ENCODE data around the gene ABCD2. TPM values are rescaled to one million over a fixed set of nuclear protein-coding genes. Genes with fewer than 3 reads are reported as not detected.

ABCD2 gene
- total RNA-seq, 1 experiment from 2014 or later = not detected

GRCh38 chr12:39638178-39638577, 18.6 kb upstream of the ABCD2 start:
- no peak overlapping the region for H3K56ac ChIP-seq (ENCODE audit: insufficient read length, low read depth, low read length)
- no peak overlapping the region for H3T11ph ChIP-seq (ENCODE audit: low read length)
- H2BK5ac ChIP-seq (ENCODE audit: insufficient read length, low read length) = no peak overlapping the region
- no peak overlapping the region for H2BK12ac ChIP-seq (ENCODE audit: insufficient read length, low read depth, low read length)
- no peak overlapping the region for H3K4me3 Mint-ChIP-seq
- no peaks in the 10 kb centered on the region for H3K9me3 ChIP-seq (ENCODE audit: control insufficient read depth, low read depth, low read length)
- H3K18ac ChIP-seq (ENCODE audit: insufficient read length, low read depth, low read length) = no peak overlapping the region
- H3K27me3 ChIP-seq (ENCODE audit: insufficient read depth, low read length) = no peaks in the 10 kb centered on the region
- DNase-seq = no peak
- H2AK5ac ChIP-seq (ENCODE audit: insufficient read length, low read length) = no peak overlapping the region
- no peaks in the 10 kb centered on the region for H4K20me1 ChIP-seq (ENCODE audit: control insufficient read depth, insufficient read depth, insufficient read length)
- no peak overlapping the region for H3K4ac ChIP-seq (ENCODE audit: low read depth, low read length)
- no peak overlapping the region for H4K91ac ChIP-seq (ENCODE audit: insufficient read length, low read depth, low read length)
- no peaks in the 10 kb centered on the region for H3K79me1 ChIP-seq (ENCODE audit: insufficient read depth, low read depth, low read length, poor library complexity, severe bottlenecking)
- no peak overlapping the region for H3K27ac ChIP-seq (ENCODE audit: insufficient read length, low read depth, low read length)
- H2AFZ ChIP-seq (ENCODE audit: low read length) = no peak overlapping the region
- no peak overlapping the region for H2BK20ac ChIP-seq (ENCODE audit: low read depth, low read length, poor library complexity, severe bottlenecking)
- H3K23ac ChIP-seq (ENCODE audit: insufficient read length, low read depth, low read length) = no peak overlapping the region
- no peak overlapping the region for H3K14ac ChIP-seq (ENCODE audit: insufficient read depth, low read length)
- no peak for TF ChIP-seq CTCF (conservative IDR thresholded peaks at IDR 0.05)
- no peaks in the 10 kb centered on the region for H3K4me1 Mint-ChIP-seq
- H3K27ac Mint-ChIP-seq = no peak overlapping the region
- H3K23me2 ChIP-seq (ENCODE audit: insufficient read length, low read depth, low read length, poor library complexity, severe bottlenecking) = no peaks in the 10 kb centered on the region
- H2BK120ac ChIP-seq (ENCODE audit: low read depth, low read length, poor library complexity, severe bottlenecking) = no peak overlapping the region
- H4K8ac ChIP-seq (replicated peaks; ENCODE audit: insufficient read length, low read depth, low read length) = no peak overlapping the region
- no peaks in the 10 kb centered on the region for H3K79me2 ChIP-seq (ENCODE audit: insufficient read depth, low read length)
- H3K4me2 ChIP-seq (ENCODE audit: insufficient read depth, insufficient read length, low read length) = no peak overlapping the region
- no peaks in the 10 kb centered on the region for H3K4me1 ChIP-seq (ENCODE audit: insufficient read depth, low read length)
- no peaks in the 10 kb centered on the region for H3K9me3 Mint-ChIP-seq
- H3K36me3 Mint-ChIP-seq (ENCODE audit: insufficient read depth in 1 of 3, low read depth in 3 of 3) = no peaks in the 10 kb centered on the region
- H4K5ac ChIP-seq (ENCODE audit: insufficient read length, low read depth, low read length) = no peak overlapping the region
- H3K27me3 Mint-ChIP-seq (ENCODE audit: low read depth) = no peaks in the 10 kb centered on the region
- H2BK15ac ChIP-seq (ENCODE audit: low read depth, low read length) = no peak overlapping the region
- H3K9ac ChIP-seq (ENCODE audit: extremely low read depth, insufficient read length, low read length) = no peak overlapping the region

Data from H9 (cell line).